Pancreas (tissue), 10 donors: ENCODE results near the gene SPAG8. TPM values are rescaled to one million over a fixed set of nuclear protein-coding genes. Genes with fewer than 3 reads are reported as not detected.
A peak's percentile ranks its signal among the peaks of the same experiment; 100 is the strongest.

Experiments
- ATAC-seq, 4 donors: fragments of 200-7000 bp; cut with Tn5 transposase; one replicate each; pipeline versions ENCODE4 v1.8.0 to v1.9.1; 2020; ENCODE audit warnings: mild to moderate bottlenecking in 4 of 4, moderate library complexity in 4 of 4
- DNase-seq, 6 donors: peaks; one replicate each; pipeline ENCODE4 v3.0.0-alpha.2; 2020
- FAIRE-seq: peaks from 2 replicates; lab custom pipeline; 2012; peaks lifted over from hg19 to GRCh38; lab: Jason Lieb, UNC
- H3K27ac ChIP-seq, 4 donors: fragments of 200-600 bp; sonication (generic); 1 replicate in 3 of 4; 2 replicates in 1 of 4; pipeline versions ENCODE4 v1.5.0 to v1.8.0; 2020
- H3K27me3 ChIP-seq, 4 donors: fragments of 200-600 bp; one replicate each; pipeline ENCODE4 v1.8.0; 2021
- H3K36me3 ChIP-seq, 3 donors: fragments of 200-600 bp; sonication (generic) in 1 of 3; one replicate each; pipeline versions ENCODE4 v1.5.0 to v1.8.0; 2020 to 2021
- H3K4me1 ChIP-seq, 3 donors: fragments of 200-600 bp; one replicate each; pipeline ENCODE4 v1.8.0; 2021
- H3K4me3 ChIP-seq, 4 donors: fragments of 200-600 bp; sonication (generic) in 2 of 4; one replicate each; pipeline versions ENCODE4 v1.5.0 to v1.8.0; 2020 to 2021
- H3K9me3 ChIP-seq, 4 donors: fragments of 200-600 bp; one replicate each; pipeline ENCODE4 v1.8.0; 2021
- CTCF ChIP-seq, 4 donors: fragments of 200-600 bp; sonication (generic) in 3 of 4; IDR thresholded peaks; one replicate each; pipeline versions ENCODE4 v1.5.0 to v1.8.0; 2021; ENCODE audit warnings: antibody characterized with exemption in 4 of 4
- WGBS, 2 donors: extraction: QIAGEN DNeasy Blood & Tissue Kit; methylation state at CpG; one replicate each; pipeline ENCODE4 v1.1.7; 2013; 5-methylcytosine and 5-hydroxymethylcytosine counted together
- intact Hi-C, 3 donors: fragments of 100-400 bp; cut with DNase I; formaldehyde crosslinking; loops; one replicate each; pipeline versions ENCODE4 v1.11.1 to v1.14.2; 2022
- polyA plus RNA-seq, 2 donors: library from polyadenylated mRNA; stranded (reverse); fragments of 200-250 nt; gene quantifications; one replicate each; pipeline ENCODE4 v1.2.3, GENCODE V29; 2013
- total RNA-seq, 6 donors: library from RNA; stranded (reverse); fragmentation: NEBNext Ultra II Directional in 4 of 6; extraction: Animal tissue kit (Norgen Biotek cat#: 25700) in 4 of 6; gene quantifications; one replicate each; pipeline versions ENCODE4 v1.2.1 to v1.2.4, GENCODE V29; 2021 to 2023
- donor health status: healthy with polysubstance abuse.
- donor health status: DM: no; HTN: no; CAD: no; lungs with moderate emphysema.
- donor health status: DM: no; HTN: no; CAD: no.
- donor health status: control.
- donor health status: control.
- donor health status: Bipolar disorder and iron deficiency.
- donor health status: DM: yes; HTN: yes; CAD: no.
- donor health status: DM: no; HTN: no; CAD: no.
- donor health status: DM: no; HTN: no; CAD: no.
- donor health status: DM: yes; HTN: yes; CAD: no.

Gene SPAG8
- total and polyA plus RNA-seq, 8 donors: 0.52 to 3.1 (median 1.0) TPM

GRCh38 chr9:35776018-35776417 lies 36.0 kb downstream of the SPAG8 start:
- no peak for ATAC-seq

GRCh38 chr9:35774907-35775635 lies 37.0 kb downstream of the SPAG8 start:
- WGBS, 2 donors: 81 to 84% methylated on average over 7 of the region's 7 CpGs
- no peaks in the 10 kb centered on the region for H3K9me3 ChIP-seq
- intact Hi-C loops: no loop called here
- no peaks in the 10 kb centered on the region for H3K36me3 ChIP-seq
- DNase-seq: no peak
- FAIRE-seq: no peak
- no peak for TF ChIP-seq CTCF (IDR thresholded peaks at IDR 0.05)
- no peak overlapping the region for H3K27ac ChIP-seq
- no peak overlapping the region for H3K4me3 ChIP-seq
- H3K4me1 ChIP-seq: peaks cover 12 to 25% (median 19%) of the 10 kb centered on the region in 3 donors
- peak in 1 of 4 donors; percentile 5 for ATAC-seq
- no peaks in the 10 kb centered on the region for H3K27me3 ChIP-seq

More at GRCh38 chr9:35776018-35776417, 36.0 kb downstream of the SPAG8 start:
- DNase-seq (no peak), FAIRE-seq (no peak)
- Histone ChIP-seq H3K27ac (no peak overlapping the region), H3K36me3 (no peaks in the 10 kb centered on the region), H3K9me3 (no peaks in the 10 kb centered on the region), H3K27me3 (no peaks in the 10 kb centered on the region), H3K4me1 (peaks cover 6 to 16% (median 13%) of the 10 kb centered on the region in 3 donors), H3K4me3 (no peak overlapping the region)
- no peak for TF ChIP-seq CTCF (IDR thresholded peaks at IDR 0.05)
- 78 to 91% methylated on average over 4 of the region's 4 CpGs for WGBS, 2 donors
- intact Hi-C loops: no loop called here

- TF ChIP-seq CTCF (IDR thresholded peaks at IDR 0.05): no peak
- 34 to 42% methylated on average over 3 of the region's 3 CpGs for WGBS, 2 donors
- DNase-seq: no peak
- no peak for FAIRE-seq
- Histone ChIP-seq H3K27ac (peak overlapping the region in 2 of 4 donors; percentile 70 to 80), H3K27me3 (no peaks in the 10 kb centered on the region), H3K4me1 (peaks cover 12 to 25% (median 19%) of the 10 kb centered on the region in 3 donors), H3K36me3 (no peaks in the 10 kb centered on the region), H3K9me3 (no peaks in the 10 kb centered on the region), H3K4me3 (no peak overlapping the region)
- ATAC-seq: peak; percentile 57 to 71 (median 64)
- intact Hi-C loops: no loop called here
Observed at GRCh38 chr9:35771943-35772342, 40.1 kb downstream of the SPAG8 start.

- FAIRE-seq (peak; percentile 5), DNase-seq (peak in 4 of 6 donors; percentile 37 to 72 (median 67))
- H3K36me3 ChIP-seq: no peaks in the 10 kb centered on the region
Observed at GRCh38 chr9:35771534-35771933, 40.5 kb downstream of the SPAG8 start.

More at GRCh38 chr9:35771534-35771933, 40.5 kb downstream of the SPAG8 start:
- H3K27ac ChIP-seq: peak overlapping the region; percentile 28 to 80 (median 58)
- no peak for TF ChIP-seq CTCF (IDR thresholded peaks at IDR 0.05)
- intact Hi-C loops: no loop called here
- no peaks in the 10 kb centered on the region for H3K9me3 ChIP-seq
- H3K27me3 ChIP-seq: no peaks in the 10 kb centered on the region
- 0 to 3% methylated on average over 1 of the region's 1 CpG for WGBS, 2 donors
- peak; percentile 80 to 89 (median 86) for ATAC-seq
- peaks cover 12 to 25% (median 19%) of the 10 kb centered on the region in 3 donors for H3K4me1 ChIP-seq
- peak overlapping the region in 1 of 4 donors; percentile 2 for H3K4me3 ChIP-seq
